D721Med (cell line): ENCODE data around the gene GLI3.

Experiments
- DNase-seq: peaks from one replicate; pipeline ENCODE4 v3.0.0; 2011; ENCODE audit warnings: low spot score; ENCODE audit not compliant: insufficient read length
- FAIRE-seq: peaks from 2 replicates; lab custom pipeline; 2011; peaks lifted over from hg19 to GRCh38; lab: Jason Lieb, UNC
- CTCF ChIP-seq: IDR thresholded peaks from 2 replicates; pipeline ENCODE4 v1.5.1; 2012; ENCODE audit warnings: mild to moderate bottlenecking, control low read depth; ENCODE audit not compliant: insufficient read depth; ENCODE audit errors: missing control alignments

GLI3 gene

GRCh38 chr7:42264702-42265101 is 27.7 kb upstream of the GLI3 start:
- FAIRE-seq (no peak), DNase-seq (no peak)
- no peak for TF ChIP-seq CTCF

- FAIRE-seq, result no peak
- no peak for TF ChIP-seq CTCF
- DNase-seq, result no peak
Observed at GRCh38 chr7:42263971-42264370, 27.0 kb upstream of the GLI3 start.

- no peak for FAIRE-seq
- no peak for DNase-seq
- no peak for TF ChIP-seq CTCF
Observed at GRCh38 chr7:42262964-42263363, 26.0 kb upstream of the GLI3 start.

- no peak for TF ChIP-seq CTCF
- FAIRE-seq (no peak), DNase-seq (no peak)
Observed at GRCh38 chr7:42254217-42254616, 17.2 kb upstream of the GLI3 start.

GRCh38 chr7:42253316-42253715 is 16.3 kb upstream of the GLI3 start:
- TF ChIP-seq CTCF, result no peak
- DNase-seq (no peak), FAIRE-seq (no peak)

- FAIRE-seq (no peak), DNase-seq (no peak)
Observed at GRCh38 chr7:42250411-42250810, 13.4 kb upstream of the GLI3 start.

GRCh38 chr7:42248579-42248978 is 11.6 kb upstream of the GLI3 start:
- DNase-seq (no peak), FAIRE-seq (no peak)
- no peak for TF ChIP-seq CTCF

More at GRCh38 chr7:42250411-42250810, 13.4 kb upstream of the GLI3 start:
- no peak for TF ChIP-seq CTCF
